Measurements from ENCODE around the gene NTSR1.

Gene NTSR1

GRCh38 chr20:62754122-62754990 is 45.7 kb downstream of the NTSR1 start:
- no peak for DNase-seq (ENCODE audit: low read depth)
- H3K4me3 ChIP-seq (replicated peaks; ENCODE audit: low read depth, low read length), result no peak overlapping the region
- no peak for TF ChIP-seq CTCF (IDR thresholded peaks at IDR 0.05; ENCODE audit: low read length, missing control alignments)

GRCh38 chr20:62754991-62755356 is 46.3 kb downstream of the NTSR1 start:
- no peak overlapping the region for H3K4me3 ChIP-seq (replicated peaks; ENCODE audit: low read depth, low read length)
- no peak for DNase-seq (ENCODE audit: low read depth)
- TF ChIP-seq CTCF (IDR thresholded peaks at IDR 0.05; ENCODE audit: low read length, missing control alignments), result no peak

- no peak for TF ChIP-seq CTCF (IDR thresholded peaks at IDR 0.05; ENCODE audit: low read length, missing control alignments)
- DNase-seq (ENCODE audit: low read depth), result no peak
- H3K4me3 ChIP-seq (replicated peaks; ENCODE audit: low read depth, low read length), result no peak overlapping the region
These were observed 47.4 kb downstream of the NTSR1 start for GRCh38 chr20:62755817-62756724.

- TF ChIP-seq CTCF (IDR thresholded peaks at IDR 0.05; ENCODE audit: low read length, missing control alignments), result no peak
- H3K4me3 ChIP-seq (replicated peaks; ENCODE audit: low read depth, low read length), result no peak overlapping the region
- DNase-seq (ENCODE audit: low read depth), result no peak
These were observed 49.7 kb downstream of the NTSR1 start for GRCh38 chr20:62758226-62758912.

- DNase-seq (ENCODE audit: low read depth), result no peak
- no peak for TF ChIP-seq CTCF (IDR thresholded peaks at IDR 0.05; ENCODE audit: low read length, missing control alignments)
- H3K4me3 ChIP-seq (replicated peaks; ENCODE audit: low read depth, low read length), result no peak overlapping the region
These were observed 51.4 kb downstream of the NTSR1 start for GRCh38 chr20:62759981-62760431.

DNA sequence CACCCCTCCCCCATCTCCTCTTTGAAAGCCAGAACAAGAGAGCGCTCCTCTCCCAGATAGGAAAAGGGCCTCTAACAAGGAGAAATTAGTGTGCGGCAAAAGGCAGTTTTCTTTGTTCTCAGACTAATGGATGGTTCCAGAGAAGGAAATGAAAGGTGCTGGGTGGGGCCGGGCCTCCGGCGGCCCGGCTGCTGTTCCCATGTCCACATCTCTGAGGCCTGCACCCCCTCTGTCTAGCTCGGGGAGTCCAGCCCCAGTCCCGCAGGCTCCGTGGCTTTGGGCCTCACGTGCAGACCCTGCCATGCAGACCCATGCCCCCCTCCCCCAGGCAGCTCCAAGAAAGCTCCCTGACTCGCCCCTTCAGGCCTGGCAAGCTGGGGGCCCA is 51.8 kb downstream of the NTSR1 start:
- no peak overlapping the region for H3K4me3 ChIP-seq (replicated peaks; ENCODE audit: low read depth, low read length)
- DNase-seq (ENCODE audit: low read depth), result no peak
- no peak for TF ChIP-seq CTCF (IDR thresholded peaks at IDR 0.05; ENCODE audit: low read length, missing control alignments)
